OCI-LY1 (cell line): ENCODE measurements around the gene ITSN1.

Experiments used
- H2AFZ ChIP-seq: fragments of 200-600 bp; sonication (generic), shearing (Covaris generic); 2 replicates; pipeline ENCODE4 v1.6.0; 2014; ENCODE audit warnings: antibody characterized with exemption, mild to moderate bottlenecking, low read length
- H3F3A ChIP-seq: fragments of 200-600 bp; sonication (generic), shearing (Covaris generic); 2 replicates; pipeline ENCODE4 v1.6.0; 2014; ENCODE audit warnings: mild to moderate bottlenecking, antibody characterized with exemption, low read length, moderate library complexity; ENCODE audit not compliant: insufficient read depth
- H3K27ac ChIP-seq: fragments of 200-600 bp; sonication (generic); 2 replicates; pipeline ENCODE4 v1.5.1; 2014; ENCODE audit warnings: low read length, mixed run types, mild to moderate bottlenecking, low read depth; ENCODE audit not compliant: poor library complexity, severe bottlenecking
- H3K27me3 ChIP-seq: fragments of 200-600 bp; sonication (generic); 2 replicates; pipeline ENCODE4 v1.6.0; 2014; ENCODE audit warnings: antibody characterized with exemption, mild to moderate bottlenecking, low read length, moderate library complexity; ENCODE audit not compliant: insufficient read depth
- H3K36me3 ChIP-seq: fragments of 200-600 bp; sonication (generic); 2 replicates; pipeline ENCODE4 v1.6.1; 2014; ENCODE audit warnings: mild to moderate bottlenecking, antibody characterized with exemption, low read length, moderate library complexity, mixed read lengths; ENCODE audit not compliant: insufficient read depth
- H3K4me1 ChIP-seq: fragments of 200-600 bp; sonication (generic); 2 replicates; pipeline ENCODE4 v1.5.1; 2014; ENCODE audit warnings: mild to moderate bottlenecking, low read length, moderate library complexity; ENCODE audit not compliant: insufficient read depth, severe bottlenecking
- H3K4me2 ChIP-seq: fragments of 200-600 bp; sonication (generic), shearing (Covaris generic); 2 replicates; pipeline ENCODE4 v1.6.1; 2014; ENCODE audit warnings: low read length
- H3K4me3 ChIP-seq: fragments of 200-600 bp; sonication (generic); 2 replicates; pipeline ENCODE4 v1.5.1; 2014; ENCODE audit warnings: low read length, low read depth, mild to moderate bottlenecking, mixed read lengths; ENCODE audit not compliant: poor library complexity, severe bottlenecking
- H3K79me2 ChIP-seq: fragments of 200-600 bp; shearing (Covaris generic); 2 replicates; pipeline ENCODE4 v1.6.1; 2016; ENCODE audit warnings: mixed run types, low read length, mixed read lengths; ENCODE audit not compliant: insufficient read depth
- H3K9ac ChIP-seq: fragments of 200-600 bp; sonication (generic), shearing (Covaris generic); 2 replicates; pipeline ENCODE4 v1.6.1; 2014; ENCODE audit warnings: mild to moderate bottlenecking, low read length, mixed read lengths
- H3K9me2 ChIP-seq: fragments of 200-600 bp; sonication (generic), shearing (Covaris generic); 2 replicates; pipeline ENCODE4 v1.6.1; 2014; ENCODE audit warnings: low read depth, mild to moderate bottlenecking, low read length, mixed read lengths
- H3K9me3 ChIP-seq: fragments of 200-600 bp; shearing (Covaris generic); 2 replicates; pipeline ENCODE4 v1.6.1; 2014; ENCODE audit warnings: low read length, mixed read lengths
- H4K20me1 ChIP-seq: fragments of 200-600 bp; sonication (generic), shearing (Covaris generic); 2 replicates; pipeline ENCODE4 v1.6.0; 2016; ENCODE audit warnings: mild to moderate bottlenecking, low read length; ENCODE audit not compliant: insufficient read depth
- EZH2 ChIP-seq: fragments of 200-600 bp; sonication (generic), shearing (Covaris generic); IDR thresholded peaks from 2 replicates; pipeline ENCODE4 v1.8.0; 2017; ENCODE audit warnings: borderline replicate concordance, mixed run types, mild to moderate bottlenecking, antibody characterized with exemption, low read length, moderate library complexity, mixed read lengths
- TF ChIP-seq, protein P1 (sequence below): fragments of 200-600 bp; sonication (generic), shearing (Covaris generic); IDR thresholded peaks from 2 replicates; pipeline ENCODE4 v1.5.1; 2017; ENCODE audit warnings: mild to moderate bottlenecking, antibody characterized with exemption, low read length, moderate library complexity, mixed read lengths

Gene ITSN1

DNA sequence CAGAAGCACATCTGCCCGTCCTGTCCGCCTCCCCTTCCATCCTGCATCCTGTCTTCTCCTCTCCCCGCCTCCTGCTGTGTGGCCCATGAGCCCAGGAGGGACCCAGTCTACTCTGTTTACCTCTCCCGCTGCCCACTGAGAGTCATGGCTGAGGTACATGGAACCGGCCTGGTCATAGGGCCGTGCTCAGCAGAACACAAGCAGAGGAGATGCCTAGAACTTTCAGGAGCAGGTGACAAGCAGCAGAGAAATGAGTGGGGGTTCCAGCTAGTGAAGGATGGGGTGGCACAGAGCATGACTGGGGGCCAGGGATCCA, 202.5 kb downstream of the ITSN1 start:
- Histone ChIP-seq H3K4me1 (peaks cover 12% of the 10 kb centered on the region), H3F3A (no peaks in the 10 kb centered on the region), H3K79me2 (no peaks in the 10 kb centered on the region), H3K4me3 (no peak overlapping the region), H3K9me2 (no peaks in the 10 kb centered on the region), H2AFZ (no peak overlapping the region), H3K27me3 (no peaks in the 10 kb centered on the region; the same call in 1 of the 2 replicates), H3K27ac (no peak overlapping the region), H3K36me3 (no peaks in the 10 kb centered on the region; the same call in 1 of the 2 replicates), H3K4me2 (no peak overlapping the region), H3K9ac (no peak overlapping the region), H4K20me1 (no peaks in the 10 kb centered on the region), H3K9me3 (no peaks in the 10 kb centered on the region)
- TF ChIP-seq, protein P1, sequence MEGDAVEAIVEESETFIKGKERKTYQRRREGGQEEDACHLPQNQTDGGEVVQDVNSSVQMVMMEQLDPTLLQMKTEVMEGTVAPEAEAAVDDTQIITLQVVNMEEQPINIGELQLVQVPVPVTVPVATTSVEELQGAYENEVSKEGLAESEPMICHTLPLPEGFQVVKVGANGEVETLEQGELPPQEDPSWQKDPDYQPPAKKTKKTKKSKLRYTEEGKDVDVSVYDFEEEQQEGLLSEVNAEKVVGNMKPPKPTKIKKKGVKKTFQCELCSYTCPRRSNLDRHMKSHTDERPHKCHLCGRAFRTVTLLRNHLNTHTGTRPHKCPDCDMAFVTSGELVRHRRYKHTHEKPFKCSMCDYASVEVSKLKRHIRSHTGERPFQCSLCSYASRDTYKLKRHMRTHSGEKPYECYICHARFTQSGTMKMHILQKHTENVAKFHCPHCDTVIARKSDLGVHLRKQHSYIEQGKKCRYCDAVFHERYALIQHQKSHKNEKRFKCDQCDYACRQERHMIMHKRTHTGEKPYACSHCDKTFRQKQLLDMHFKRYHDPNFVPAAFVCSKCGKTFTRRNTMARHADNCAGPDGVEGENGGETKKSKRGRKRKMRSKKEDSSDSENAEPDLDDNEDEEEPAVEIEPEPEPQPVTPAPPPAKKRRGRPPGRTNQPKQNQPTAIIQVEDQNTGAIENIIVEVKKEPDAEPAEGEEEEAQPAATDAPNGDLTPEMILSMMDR, result no peak
- no peak for TF ChIP-seq EZH2

DNA sequence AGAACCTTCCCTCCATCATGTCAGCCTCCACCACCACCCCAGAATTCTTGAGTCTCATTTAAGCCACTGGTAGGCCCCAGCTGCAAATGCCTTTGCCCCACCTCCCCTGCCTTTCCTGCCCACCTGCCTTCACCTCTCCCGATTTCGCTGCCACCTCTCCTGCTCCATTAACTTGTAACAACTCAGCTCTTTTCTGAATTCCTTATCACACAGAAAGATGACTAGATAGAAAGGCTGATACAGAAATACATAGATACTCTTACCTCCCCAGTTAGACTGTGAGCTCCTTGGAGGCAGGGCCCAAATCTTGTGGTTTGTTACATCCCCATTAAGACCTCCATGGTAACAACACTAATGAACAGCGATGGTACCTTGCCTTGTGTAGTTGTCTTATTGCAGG, 203.8 kb downstream of the ITSN1 start:
- no peak for TF ChIP-seq EZH2
- TF ChIP-seq, protein P1, result no peak
- Histone ChIP-seq H2AFZ (no peak overlapping the region), H3K4me2 (no peak overlapping the region), H3K27ac (no peak overlapping the region), H3K27me3 (peaks cover 3% of the 10 kb centered on the region), H3K4me3 (no peak overlapping the region), H3K36me3 (no peaks in the 10 kb centered on the region; the same call in 1 of the 2 replicates), H4K20me1 (no peaks in the 10 kb centered on the region), H3K9me3 (no peaks in the 10 kb centered on the region), H3F3A (no peaks in the 10 kb centered on the region), H3K9me2 (no peaks in the 10 kb centered on the region), H3K79me2 (no peaks in the 10 kb centered on the region), H3K4me1 (peaks cover 12% of the 10 kb centered on the region), H3K9ac (no peak overlapping the region)

DNA sequence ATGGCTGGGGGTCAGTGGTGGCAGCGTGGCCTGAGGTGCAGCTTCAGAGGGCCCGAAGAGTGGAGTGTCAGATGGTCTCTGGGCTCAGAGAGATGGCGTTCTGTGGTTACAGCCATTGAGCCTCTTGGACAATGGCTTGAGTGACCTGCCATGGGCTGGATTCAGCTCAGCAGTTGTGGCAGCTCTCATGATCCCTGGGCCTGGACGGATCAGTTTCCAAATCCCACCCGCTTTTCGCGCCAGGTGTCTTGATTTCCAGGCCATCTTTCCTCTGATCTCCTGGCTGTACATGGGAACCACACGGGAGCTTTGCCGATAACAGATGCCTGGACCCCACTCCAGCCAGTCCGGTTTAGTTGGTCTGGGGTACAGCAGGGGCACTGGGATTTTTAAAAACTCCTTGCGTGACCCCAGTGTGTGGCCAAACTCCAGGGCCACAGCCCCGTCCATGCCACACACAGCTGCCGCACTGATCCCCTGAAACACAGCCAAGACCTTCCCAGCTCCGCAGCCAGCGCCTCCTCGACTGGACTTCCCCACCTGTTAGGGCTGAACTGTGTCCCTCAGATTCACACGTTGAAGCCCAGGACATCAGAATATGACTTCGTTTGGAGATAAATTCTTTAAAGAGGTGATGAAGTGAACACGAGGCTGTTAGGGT, 205.4 kb downstream of the ITSN1 start:
- peak overlapping the region; percentile 49; the same call in 1 of the 2 replicates for H3K4me2 ChIP-seq
- no peak overlapping the region for H3K4me3 ChIP-seq
- no peak for TF ChIP-seq EZH2
- TF ChIP-seq, protein P1, result no peak
- no peaks in the 10 kb centered on the region for H3K9me3 ChIP-seq
- H3K9me2 ChIP-seq, result no peaks in the 10 kb centered on the region
- H3K36me3 ChIP-seq, result no peaks in the 10 kb centered on the region; the same call in 1 of the 2 replicates
- no peak overlapping the region for H3K27ac ChIP-seq
- no peaks in the 10 kb centered on the region for H3F3A ChIP-seq
- no peaks in the 10 kb centered on the region for H4K20me1 ChIP-seq
- H3K27me3 ChIP-seq, result peaks cover 3% of the 10 kb centered on the region
- H3K9ac ChIP-seq, result no peak overlapping the region
- H3K4me1 ChIP-seq, result peaks cover 12% of the 10 kb centered on the region
- H2AFZ ChIP-seq, result no peak overlapping the region
- no peaks in the 10 kb centered on the region for H3K79me2 ChIP-seq
